LNCaP clone FGC (cell line): ENCODE results near the gene SSTR5.

Experiments used
- DNase-seq: peaks from one replicate; pipeline ENCODE4 v3.0.0-alpha.2; 2011; ENCODE audit warnings: low read depth
- H3K4me3 ChIP-seq: 2 replicates; pipeline ENCODE4 v1.5.1; 2011; ENCODE audit warnings: mild to moderate bottlenecking, low read depth, low read length, control low read depth
- CTCF ChIP-seq: IDR thresholded peaks from 2 replicates; pipeline ENCODE4 v1.5.1; 2012; ENCODE audit warnings: mild to moderate bottlenecking; ENCODE audit not compliant: control insufficient read depth, insufficient read depth; ENCODE audit errors: extremely low read depth

The SSTR5 gene

GRCh38 chr16:1045310-1045992, 27.1 kb upstream of the SSTR5 start:
- no peak for TF ChIP-seq CTCF
- DNase-seq, result no peak
- H3K4me3 ChIP-seq, result no peak overlapping the region

GRCh38 chr16:1045993-1046911, 26.3 kb upstream of the SSTR5 start:
- no peak for TF ChIP-seq CTCF
- DNase-seq, result no peak
- no peak overlapping the region for H3K4me3 ChIP-seq

GRCh38 chr16:1047123-1047522, 25.4 kb upstream of the SSTR5 start:
- no peak for DNase-seq
- H3K4me3 ChIP-seq, result no peak overlapping the region
- no peak for TF ChIP-seq CTCF

- no peak overlapping the region for H3K4me3 ChIP-seq
- no peak for DNase-seq
- TF ChIP-seq CTCF, result no peak
Measured at GRCh38 chr16:1047801-1048200, 24.7 kb upstream of the SSTR5 start.

GRCh38 chr16:1048442-1049112, 24.0 kb upstream of the SSTR5 start:
- no peak for TF ChIP-seq CTCF
- H3K4me3 ChIP-seq, result no peak overlapping the region
- no peak for DNase-seq

GRCh38 chr16:1049113-1049975, 23.2 kb upstream of the SSTR5 start:
- no peak for DNase-seq
- H3K4me3 ChIP-seq, result no peak overlapping the region
- TF ChIP-seq CTCF, result no peak
